Measurements from ENCODE around the gene FOXL2. TPM values are rescaled to one million over a fixed set of nuclear protein-coding genes. Genes with fewer than 3 reads are reported as not detected.
A peak's percentile ranks its signal among the peaks of the same experiment; 100 is the strongest.

The FOXL2 gene
- total RNA-seq, 1 experiment from 2014 or later: not detected

DNA sequence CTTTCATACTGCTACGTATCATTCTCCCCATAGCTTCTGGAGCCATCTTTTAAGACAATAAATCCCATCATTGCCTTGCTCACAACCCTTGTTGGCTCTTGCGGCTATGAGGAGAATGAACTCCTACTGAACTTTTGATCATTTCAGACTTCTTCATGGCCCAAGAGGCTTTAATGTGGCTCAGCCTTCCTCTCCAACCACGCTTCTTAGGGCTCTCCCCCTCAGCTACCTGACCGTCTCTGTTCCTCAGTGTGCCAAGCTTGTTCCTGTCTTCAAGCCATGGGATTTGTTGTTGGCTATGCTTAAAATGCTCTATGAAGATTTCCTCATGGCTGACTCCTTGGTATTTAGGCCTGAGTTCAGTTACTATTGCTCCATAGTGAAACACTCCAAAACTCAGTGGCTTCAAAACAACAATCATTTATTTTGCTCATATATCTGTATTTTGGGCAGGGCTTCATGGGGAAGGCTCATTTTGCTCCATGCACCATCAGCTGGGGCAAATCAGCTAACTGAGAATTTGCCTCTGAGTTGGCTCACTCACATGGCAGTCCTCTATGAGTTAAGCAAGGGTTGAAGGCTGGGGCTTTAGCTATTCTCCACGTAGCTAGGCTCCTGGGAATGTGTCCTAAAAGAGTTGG is 47.5 kb downstream of the FOXL2 start:
- Histone ChIP-seq H3K27me3 (ENCODE audit: low read length) (no peaks in the 10 kb centered on the region), H3K9me3 (ENCODE audit: low read length) (no peaks in the 10 kb centered on the region), H3K79me2 (ENCODE audit: low read length) (no peaks in the 10 kb centered on the region), H2AFZ (ENCODE audit: low read length) (no peak overlapping the region), H3K27ac (ENCODE audit: low read length) (no peak overlapping the region), H3K4me2 (ENCODE audit: low read length) (no peak overlapping the region), H3K9ac (ENCODE audit: low read length) (no peak overlapping the region), H3K4me1 (ENCODE audit: insufficient read depth, low read length) (no peaks in the 10 kb centered on the region), H3K9me2 (replicated peaks; ENCODE audit: low read length) (no peaks in the 10 kb centered on the region), H3F3A (ENCODE audit: low read length, unreplicated experiment) (no peaks in the 10 kb centered on the region), H3K4me3 (ENCODE audit: low read length) (no peak overlapping the region), H3K36me3 (ENCODE audit: low read depth, low read length) (no peaks in the 10 kb centered on the region), H4K20me1 (ENCODE audit: low read length) (no peaks in the 10 kb centered on the region)
- TF ChIP-seq EZH2phosphoT487 (IDR thresholded peaks at IDR 0.05; ENCODE audit: borderline replicate concordance, low read length): no peak
- TF ChIP-seq, protein P1, sequence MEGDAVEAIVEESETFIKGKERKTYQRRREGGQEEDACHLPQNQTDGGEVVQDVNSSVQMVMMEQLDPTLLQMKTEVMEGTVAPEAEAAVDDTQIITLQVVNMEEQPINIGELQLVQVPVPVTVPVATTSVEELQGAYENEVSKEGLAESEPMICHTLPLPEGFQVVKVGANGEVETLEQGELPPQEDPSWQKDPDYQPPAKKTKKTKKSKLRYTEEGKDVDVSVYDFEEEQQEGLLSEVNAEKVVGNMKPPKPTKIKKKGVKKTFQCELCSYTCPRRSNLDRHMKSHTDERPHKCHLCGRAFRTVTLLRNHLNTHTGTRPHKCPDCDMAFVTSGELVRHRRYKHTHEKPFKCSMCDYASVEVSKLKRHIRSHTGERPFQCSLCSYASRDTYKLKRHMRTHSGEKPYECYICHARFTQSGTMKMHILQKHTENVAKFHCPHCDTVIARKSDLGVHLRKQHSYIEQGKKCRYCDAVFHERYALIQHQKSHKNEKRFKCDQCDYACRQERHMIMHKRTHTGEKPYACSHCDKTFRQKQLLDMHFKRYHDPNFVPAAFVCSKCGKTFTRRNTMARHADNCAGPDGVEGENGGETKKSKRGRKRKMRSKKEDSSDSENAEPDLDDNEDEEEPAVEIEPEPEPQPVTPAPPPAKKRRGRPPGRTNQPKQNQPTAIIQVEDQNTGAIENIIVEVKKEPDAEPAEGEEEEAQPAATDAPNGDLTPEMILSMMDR (conservative IDR thresholded peaks at IDR 0.05; ENCODE audit: low read depth, low read length): no peak
- no peak for TF ChIP-seq EZH2 (IDR thresholded peaks at IDR 0.05; ENCODE audit: low read length, unreplicated experiment)
- DNase-seq (no peak), ATAC-seq (no peak)
- intact Hi-C loops (cut with micrococcal nuclease): no loop called here
- ChIA-PET POLR2A (ENCODE audit: unreplicated experiment) (no interaction called here), CTCF (interaction anchor here (1.9 kb wide), 1 partner anchor 16 kb away, joined by 11 read pairs; no protein-coding TSS in a partner anchor)
- no TSS peak for BruUV-seq (replicated peaks)

DNA sequence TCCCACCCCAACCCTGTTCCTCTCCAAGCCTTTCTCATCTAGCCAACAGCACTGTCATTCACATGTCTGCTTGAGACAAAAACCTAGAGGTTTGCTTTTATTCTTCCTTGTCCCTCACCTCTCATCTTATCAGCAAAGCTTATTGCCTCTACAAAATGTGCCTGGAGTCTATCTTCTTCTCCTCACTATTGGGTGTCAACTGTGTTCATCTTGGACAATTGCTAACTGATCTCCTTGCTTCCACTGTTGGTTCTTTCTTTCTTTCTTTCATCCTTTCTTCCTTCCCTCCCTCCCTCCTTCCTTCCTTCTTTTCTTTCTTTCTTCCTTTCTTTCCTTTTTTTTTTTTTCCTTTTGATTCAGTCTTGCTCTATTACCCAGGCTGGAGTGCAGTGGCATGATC is 48.2 kb downstream of the FOXL2 start:
- CTCF ChIA-PET: interaction anchor here (1.9 kb wide), 1 partner anchor 17 kb away, joined by 11 read pairs; no protein-coding TSS in a partner anchor
- Histone ChIP-seq H3K27me3 (ENCODE audit: low read length) (no peaks in the 10 kb centered on the region), H3K36me3 (ENCODE audit: low read depth, low read length) (no peaks in the 10 kb centered on the region), H3K9me3 (ENCODE audit: low read length) (no peaks in the 10 kb centered on the region), H3K4me3 (ENCODE audit: low read length) (no peak overlapping the region), H2AFZ (ENCODE audit: low read length) (no peak overlapping the region), H3K27ac (ENCODE audit: low read length) (no peak overlapping the region), H3K79me2 (ENCODE audit: low read length) (no peaks in the 10 kb centered on the region), H3K4me1 (ENCODE audit: insufficient read depth, low read length) (no peaks in the 10 kb centered on the region), H4K20me1 (ENCODE audit: low read length) (no peaks in the 10 kb centered on the region), H3K9ac (ENCODE audit: low read length) (no peak overlapping the region), H3K4me2 (ENCODE audit: low read length) (no peak overlapping the region), H3K9me2 (replicated peaks; ENCODE audit: low read length) (no peaks in the 10 kb centered on the region), H3F3A (ENCODE audit: low read length, unreplicated experiment) (no peaks in the 10 kb centered on the region)
- ATAC-seq (no peak), DNase-seq (no peak)
- intact Hi-C loops (cut with micrococcal nuclease): loop anchor here (1.0 kb wide), 1 partner anchor 13 kb away; no protein-coding TSS in a partner anchor
- TF ChIP-seq EZH2 (IDR thresholded peaks at IDR 0.05; ENCODE audit: low read length, unreplicated experiment) (no peak), EZH2phosphoT487 (IDR thresholded peaks at IDR 0.05; ENCODE audit: borderline replicate concordance, low read length) (no peak)
- TF ChIP-seq, protein P1 (conservative IDR thresholded peaks at IDR 0.05; ENCODE audit: low read depth, low read length): no peak
- no TSS peak for BruUV-seq (replicated peaks)
- POLR2A ChIA-PET (ENCODE audit: unreplicated experiment): no interaction called here

DNA sequence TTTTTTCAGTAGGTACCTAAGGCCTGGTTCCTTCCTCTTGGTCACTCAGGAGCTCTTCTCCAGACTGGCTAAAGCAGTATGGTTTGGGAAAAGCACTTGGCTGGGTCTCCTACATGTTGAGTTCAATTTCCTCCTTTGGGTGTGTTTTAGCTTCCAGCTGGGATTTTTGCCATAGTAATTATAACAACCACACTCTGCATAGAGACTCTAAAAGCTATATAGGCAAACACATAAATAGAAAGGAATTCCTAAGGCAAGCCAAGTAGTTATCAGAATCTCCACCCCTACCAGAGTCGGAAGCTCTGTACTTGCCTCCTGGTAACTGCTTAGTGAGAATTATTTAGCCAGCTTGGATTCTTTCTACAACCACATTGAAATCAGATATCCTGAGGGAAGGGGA is 48.6 kb downstream of the FOXL2 start:
- no peak overlapping the region for H3K4me3 ChIP-seq (ENCODE audit: low read length)
- H3K4me2 ChIP-seq (ENCODE audit: low read length): no peak overlapping the region
- H3K79me2 ChIP-seq (ENCODE audit: low read length): no peaks in the 10 kb centered on the region
- ChIA-PET CTCF (interaction anchor here (1.9 kb wide), 1 partner anchor 17 kb away, joined by 11 read pairs; no protein-coding TSS in a partner anchor), POLR2A (ENCODE audit: unreplicated experiment) (interaction anchor here (0.6 kb wide), 1 partner anchor 38 kb away, joined by 3 read pairs; no protein-coding TSS in a partner anchor)
- no TSS peak for BruUV-seq (replicated peaks)
- H3K27me3 ChIP-seq (ENCODE audit: low read length): no peaks in the 10 kb centered on the region
- TF ChIP-seq, protein P1 (conservative IDR thresholded peaks at IDR 0.05; ENCODE audit: low read depth, low read length): no peak
- TF ChIP-seq EZH2 (IDR thresholded peaks at IDR 0.05; ENCODE audit: low read length, unreplicated experiment) (no peak), EZH2phosphoT487 (IDR thresholded peaks at IDR 0.05; ENCODE audit: borderline replicate concordance, low read length) (no peak)
- H3K27ac ChIP-seq (ENCODE audit: low read length): no peak overlapping the region
- DNase-seq (no peak), ATAC-seq (peak; percentile 91)
- no peak overlapping the region for H2AFZ ChIP-seq (ENCODE audit: low read length)
- H3K4me1 ChIP-seq (ENCODE audit: insufficient read depth, low read length): no peaks in the 10 kb centered on the region
- no peaks in the 10 kb centered on the region for H3K9me3 ChIP-seq (ENCODE audit: low read length)
- intact Hi-C loops (cut with micrococcal nuclease): loop anchor here (1.0 kb wide), 1 partner anchor 13 kb away; no protein-coding TSS in a partner anchor
- no peak overlapping the region for H3K9ac ChIP-seq (ENCODE audit: low read length)
- no peaks in the 10 kb centered on the region for H3K36me3 ChIP-seq (ENCODE audit: low read depth, low read length)
- no peaks in the 10 kb centered on the region for H3K9me2 ChIP-seq (replicated peaks; ENCODE audit: low read length)
- no peaks in the 10 kb centered on the region for H4K20me1 ChIP-seq (ENCODE audit: low read length)
- no peaks in the 10 kb centered on the region for H3F3A ChIP-seq (ENCODE audit: low read length, unreplicated experiment)

Data from PC-3 (cell line).